T1000 (cell line): Measurements from ENCODE around the gene ZFYVE28.
"Not testable (repeated sequence)": the region's sequence is repeated elsewhere in the genome, so short reads cannot be mapped to it uniquely, and the experiment has no call there.

ENCODE experiments used
- DNase-seq: peaks from one replicate; lab custom pipeline; 2025; ENCODE audit warnings: mixed read lengths; lab: John Stamatoyannopoulos, UW

The ZFYVE28 gene

GRCh38 chr4:2286904-2287593, 131.4 kb downstream of the ZFYVE28 start:
- no peak for DNase-seq

GRCh38 chr4:2285613-2286381, 132.6 kb downstream of the ZFYVE28 start:
- no peak for DNase-seq

- no peak for DNase-seq
Observed at GRCh38 chr4:2284934-2285612, 133.4 kb downstream of the ZFYVE28 start.

GRCh38 chr4:2284161-2284933, 134.1 kb downstream of the ZFYVE28 start:
- DNase-seq, result no peak

- DNase-seq, result no peak
Observed at GRCh38 chr4:2283199-2283711, 135.2 kb downstream of the ZFYVE28 start.

GRCh38 chr4:2281575-2282343, 136.7 kb downstream of the ZFYVE28 start:
- DNase-seq, result no peak

GRCh38 chr4:2280531-2281300, 137.7 kb downstream of the ZFYVE28 start:
- DNase-seq, result no peak

- DNase-seq, result no peak
Observed at GRCh38 chr4:2277956-2278355, 140.5 kb downstream of the ZFYVE28 start.

GRCh38 chr4:2276581-2277325, 141.7 kb downstream of the ZFYVE28 start:
- no peak for DNase-seq

GRCh38 chr4:2275546-2276251, 142.7 kb downstream of the ZFYVE28 start:
- DNase-seq, result no peak

- not testable (repeated sequence) for DNase-seq
Observed at GRCh38 chr4:2275044-2275397, 143.4 kb downstream of the ZFYVE28 start.

- no peak for DNase-seq
Observed at GRCh38 chr4:2274320-2275043, 144.0 kb downstream of the ZFYVE28 start.

- DNase-seq, result no peak
Observed at GRCh38 chr4:2273657-2274319, 144.7 kb downstream of the ZFYVE28 start.

GRCh38 chr4:2273221-2273620, 145.2 kb downstream of the ZFYVE28 start:
- no peak for DNase-seq

GRCh38 chr4:2272828-2273120, 145.7 kb downstream of the ZFYVE28 start:
- DNase-seq, result no peak

GRCh38 chr4:2272026-2272827, 146.2 kb downstream of the ZFYVE28 start:
- DNase-seq, result no peak
